GM19025 (cell line): ENCODE measurements around the gene ERGIC1.

Experiments
- ATAC-seq: cut with Tn5 transposase; IDR thresholded peaks from one replicate; pipeline ENCODE4 v1.9.1; 2021; ENCODE audit warnings: mild to moderate bottlenecking, low read depth, moderate library complexity; ENCODE audit not compliant: unreplicated experiment

The ERGIC1 gene

DNA sequence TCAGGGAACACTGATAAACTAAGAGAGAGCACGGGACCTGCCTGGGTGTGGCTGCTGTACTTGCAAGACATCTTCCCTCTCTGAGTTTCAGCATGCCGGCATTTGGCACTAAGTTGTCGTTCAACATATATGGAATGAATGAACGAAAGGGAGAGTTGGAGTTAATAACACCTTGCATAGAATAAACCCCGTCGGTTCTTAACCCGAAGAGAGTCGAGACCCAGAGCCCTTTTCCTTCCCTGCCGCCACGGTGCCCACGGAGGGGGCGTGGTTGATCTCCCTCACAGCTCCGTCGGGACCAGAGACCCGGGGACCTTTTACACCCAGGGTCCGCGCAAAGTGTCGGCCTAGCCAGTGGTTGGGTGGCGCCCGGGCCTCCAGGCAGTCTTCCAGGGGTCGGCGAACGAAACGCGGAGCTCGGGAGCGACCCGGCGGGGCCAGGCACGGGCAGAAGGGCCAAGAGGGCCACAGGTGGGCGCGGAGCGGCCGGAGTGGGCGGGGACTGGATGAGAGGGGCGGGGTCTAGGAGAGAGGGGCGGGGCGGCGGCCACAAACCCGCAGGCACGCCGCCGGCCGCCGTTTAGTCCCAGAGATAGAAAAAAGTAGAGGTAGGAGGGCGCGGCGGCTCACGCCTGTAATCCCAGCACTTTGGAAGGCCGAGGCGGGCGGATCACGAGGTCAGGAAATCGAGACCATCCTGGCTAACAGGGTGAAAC lies 124.4 kb downstream of the ERGIC1 start:
- peak; percentile 61 for ATAC-seq

DNA sequence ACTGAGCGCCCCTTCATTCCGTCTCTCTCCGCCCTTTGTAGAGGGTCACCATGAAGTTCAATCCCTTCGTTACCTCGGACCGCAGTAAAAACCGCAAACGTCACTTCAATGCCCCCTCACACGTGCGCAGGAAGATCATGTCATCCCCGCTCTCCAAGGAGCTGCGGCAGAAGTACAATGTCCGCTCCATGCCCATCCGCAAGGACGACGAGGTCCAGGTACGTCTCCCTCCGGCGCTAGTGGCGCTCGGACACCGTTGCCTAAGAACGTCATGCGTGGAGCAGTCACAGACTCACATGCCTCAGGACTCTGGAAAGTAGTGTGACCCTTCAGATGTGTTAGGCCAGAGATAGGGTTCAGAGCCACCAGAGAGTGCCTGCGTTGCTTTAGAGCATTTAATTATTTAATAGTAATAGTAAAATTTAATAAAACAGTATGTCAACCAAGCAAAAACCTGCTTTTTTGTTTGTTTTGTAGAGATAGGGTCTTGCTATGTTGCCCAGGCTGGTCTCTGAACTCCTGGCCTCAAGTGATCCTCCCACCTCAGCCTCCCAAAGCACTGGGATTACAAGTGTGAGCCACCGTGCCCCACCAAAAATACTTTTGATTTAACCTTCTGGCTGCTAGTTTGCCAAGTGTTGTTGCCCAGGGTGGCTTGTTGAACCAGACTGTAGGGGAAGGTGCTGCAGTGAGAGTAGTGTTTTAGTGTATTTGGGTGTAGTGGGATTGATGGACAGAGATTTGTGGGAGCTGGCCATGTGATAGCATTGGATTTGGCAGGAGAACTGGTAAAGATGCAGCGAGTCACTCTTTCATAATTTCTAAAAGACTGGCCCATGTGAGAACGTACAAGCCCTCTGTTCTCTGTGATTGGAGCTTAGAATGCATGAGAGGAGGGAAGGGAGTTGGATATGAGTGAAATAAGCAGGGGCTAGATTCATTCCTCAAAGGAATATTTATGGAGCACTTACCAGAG lies 126.1 kb downstream of the ERGIC1 start:
- ATAC-seq: no peak

- ATAC-seq: no peak
These were observed 135.9 kb downstream of the ERGIC1 start for GRCh38 chr5:172969921-172970320.

- no peak for ATAC-seq
These were observed 137.4 kb downstream of the ERGIC1 start for GRCh38 chr5:172971482-172971881.

- no peak for ATAC-seq
These were observed 138.5 kb downstream of the ERGIC1 start for GRCh38 chr5:172972552-172972951.

GRCh38 chr5:172973127-172973916 lies 139.3 kb downstream of the ERGIC1 start:
- ATAC-seq: no peak

GRCh38 chr5:172973931-172974330 lies 139.9 kb downstream of the ERGIC1 start:
- ATAC-seq: no peak

- no peak for ATAC-seq
These were observed 141.2 kb downstream of the ERGIC1 start for GRCh38 chr5:172975289-172975688.

- no peak for ATAC-seq
These were observed 145.7 kb downstream of the ERGIC1 start for GRCh38 chr5:172979778-172980177.

DNA sequence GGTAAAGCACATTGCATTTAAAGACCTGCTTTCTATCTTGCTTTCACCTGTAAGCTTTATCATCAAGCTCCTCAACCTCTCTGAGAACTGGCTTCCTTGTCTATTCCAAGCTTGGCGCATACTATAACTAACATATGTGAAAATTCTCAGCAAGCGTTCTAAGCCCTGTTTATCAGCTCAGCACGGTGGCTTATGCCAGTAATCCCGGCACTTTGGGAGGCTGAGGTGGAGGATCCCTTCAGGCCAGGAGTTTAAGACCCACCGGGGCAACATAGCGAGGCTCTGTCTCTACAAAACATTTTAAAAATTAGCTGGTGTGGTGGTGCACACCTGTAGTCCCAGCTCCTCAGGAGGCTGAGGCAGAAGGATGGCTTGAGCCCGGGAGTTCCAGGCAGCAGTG lies 147.9 kb downstream of the ERGIC1 start:
- ATAC-seq: no peak

- peak; percentile 84 for ATAC-seq
These were observed 149.6 kb downstream of the ERGIC1 start, which contains the start of gene ATP6V0E1 for GRCh38 chr5:172983542-172984243. ATP6V0E1 (plus strand) TSS chr5:172983771; CDS start chr5:172983861, 90 bp downstream.

DNA sequence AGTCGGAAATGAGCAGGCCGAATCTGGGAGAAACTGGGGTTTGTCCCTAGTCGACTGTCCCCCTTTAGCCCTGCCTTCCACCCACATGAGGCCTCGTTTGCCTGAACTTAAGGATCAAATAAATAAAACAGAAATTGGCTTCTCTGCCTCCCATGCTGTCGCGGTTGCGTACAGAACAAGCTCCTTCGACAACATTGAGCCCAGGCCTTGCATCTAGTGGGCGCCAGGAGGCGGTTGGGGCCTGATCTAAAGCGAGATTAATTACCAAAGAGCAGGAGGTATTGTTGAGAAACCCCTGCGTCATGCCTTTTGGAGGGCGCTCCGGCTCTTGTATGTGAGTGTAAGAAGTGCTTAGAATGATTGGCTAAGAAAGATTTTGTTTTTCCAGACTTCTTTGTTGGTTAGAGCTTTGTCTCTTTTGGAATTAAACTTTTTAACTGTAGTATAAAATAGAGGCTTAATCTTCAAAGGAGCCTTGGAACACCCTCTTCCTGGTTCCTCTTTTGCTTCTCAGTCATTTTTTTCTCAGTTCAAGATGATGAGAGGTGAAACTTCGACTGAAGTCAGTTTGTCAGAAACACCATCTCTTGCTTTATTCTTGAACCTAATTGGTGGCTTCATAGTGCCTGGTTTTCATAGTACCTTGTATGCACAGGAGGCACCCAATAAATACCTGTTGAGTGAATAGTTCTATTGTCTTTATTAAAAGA lies 150.3 kb downstream of the ERGIC1 start:
- peak; percentile 47 for ATAC-seq

DNA sequence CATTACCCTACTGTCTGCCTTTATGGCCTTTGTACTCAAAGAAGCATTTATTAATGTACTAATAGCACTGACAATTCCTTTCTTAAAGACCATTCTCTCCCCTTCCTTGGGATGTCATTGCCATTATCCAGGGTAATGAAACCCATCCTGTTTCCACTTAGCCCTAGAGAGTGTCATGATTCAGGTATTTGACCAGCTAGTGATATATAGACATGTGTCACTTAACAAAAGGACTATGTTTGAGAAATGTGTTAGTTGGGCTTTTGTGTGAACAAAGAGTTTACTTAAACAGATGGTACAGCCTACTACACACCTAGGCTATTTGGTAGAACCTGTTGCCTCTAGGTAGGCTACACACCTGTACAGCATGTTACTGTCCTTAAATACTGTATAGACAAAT lies 151.5 kb downstream of the ERGIC1 start:
- ATAC-seq: no peak

- no peak for ATAC-seq
These were observed 154.2 kb downstream of the ERGIC1 start for GRCh38 chr5:172988276-172988675.

DNA sequence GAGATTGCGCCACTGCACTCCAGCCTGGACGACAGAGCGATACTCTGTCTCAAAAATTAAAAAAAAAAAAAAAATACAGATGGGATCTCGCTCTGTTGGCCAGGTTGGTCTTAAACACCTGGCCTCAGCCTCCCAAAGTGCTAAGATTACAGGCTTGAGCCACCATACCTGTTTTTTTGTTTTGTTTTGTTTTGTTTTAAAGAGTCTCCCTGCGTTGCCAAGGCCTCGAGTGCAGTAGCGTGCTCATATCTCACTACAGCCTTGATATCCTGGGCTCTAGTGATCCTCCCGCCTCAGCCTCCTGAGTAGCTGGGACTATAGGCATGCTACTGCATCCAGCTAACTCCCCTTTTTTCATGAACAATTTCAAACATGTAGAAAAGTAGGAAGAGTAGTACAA lies 156.7 kb downstream of the ERGIC1 start:
- ATAC-seq: no peak

GRCh38 chr5:172994405-172994804 lies 160.4 kb downstream of the ERGIC1 start:
- no peak for ATAC-seq

GRCh38 chr5:172999372-172999973 lies 165.4 kb downstream of the ERGIC1 start:
- ATAC-seq: no peak

- no peak for ATAC-seq
These were observed 165.9 kb downstream of the ERGIC1 start for GRCh38 chr5:172999974-173000373.

DNA sequence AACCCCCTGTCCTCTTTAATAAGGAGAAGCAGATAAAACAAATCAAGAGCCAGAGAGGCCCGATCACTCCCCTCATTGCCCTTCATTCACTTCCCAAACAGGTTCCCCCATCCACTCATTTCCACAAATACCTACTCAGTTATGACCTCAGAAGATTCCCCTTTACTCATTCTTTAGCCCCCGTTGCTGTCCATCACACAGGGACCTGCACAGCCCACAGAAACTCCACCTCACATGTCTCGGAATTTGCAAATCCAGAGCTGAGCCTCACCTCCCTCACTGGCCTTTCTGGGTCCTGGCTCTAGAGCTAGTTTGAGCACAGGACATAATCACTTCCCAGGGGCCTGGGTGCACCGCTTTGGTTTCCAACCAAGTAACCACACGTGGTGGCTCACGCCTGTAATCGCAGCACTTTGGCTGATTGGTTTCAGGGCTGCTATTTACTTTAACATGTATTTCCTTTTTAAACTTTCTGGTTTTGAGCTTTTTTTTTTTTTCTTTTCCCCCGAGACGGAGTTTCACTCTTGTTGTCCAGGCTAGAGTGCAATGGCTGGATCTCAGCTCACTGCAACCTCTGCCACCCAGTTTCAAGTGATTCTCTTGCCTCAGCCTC lies 167.3 kb downstream of the ERGIC1 start:
- peak; percentile 87 for ATAC-seq
